Measurements from ENCODE around the gene THSD4.

Gene THSD4

DNA sequence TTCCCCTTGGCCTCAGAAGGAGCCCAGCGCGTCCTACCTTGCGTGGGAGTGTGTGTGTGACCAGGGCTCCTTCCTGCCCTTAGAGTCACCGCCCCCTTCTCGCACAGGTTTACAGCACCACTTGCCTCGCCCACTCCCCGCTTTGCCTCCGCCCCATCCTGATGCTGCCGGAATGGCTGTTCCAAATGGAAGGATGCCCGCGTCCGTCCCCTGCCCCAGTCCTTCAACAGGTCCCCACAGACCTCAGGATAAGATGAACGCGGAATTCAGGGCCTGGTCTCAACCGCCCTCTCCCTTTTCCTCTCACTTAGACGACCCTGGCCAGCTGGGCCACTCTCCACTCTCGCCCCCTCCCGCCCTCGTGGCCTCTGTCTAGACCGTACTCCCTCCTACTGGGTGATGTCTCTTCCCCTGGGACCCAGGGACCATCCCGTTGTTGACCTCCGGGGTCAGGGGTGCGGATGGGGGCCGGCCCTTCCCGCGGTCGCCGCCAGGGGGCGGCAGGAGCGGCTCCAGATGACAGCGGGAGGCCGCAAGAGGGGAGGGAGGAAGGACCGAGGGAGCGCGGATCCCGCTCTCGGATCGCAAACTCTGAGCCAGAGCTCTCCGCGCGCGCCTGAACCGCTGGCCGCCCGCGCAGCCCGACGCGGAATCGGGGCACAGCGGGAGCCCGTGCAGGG is at the start of gene THSD4:
TSS of gene THSD4 (plus strand) at position 585 of the 680 bp plus-strand sequence.
- peak; percentile 0 to 2 for DNase-seq (ENCODE audit: low read depth in 2 of 2)

DNA sequence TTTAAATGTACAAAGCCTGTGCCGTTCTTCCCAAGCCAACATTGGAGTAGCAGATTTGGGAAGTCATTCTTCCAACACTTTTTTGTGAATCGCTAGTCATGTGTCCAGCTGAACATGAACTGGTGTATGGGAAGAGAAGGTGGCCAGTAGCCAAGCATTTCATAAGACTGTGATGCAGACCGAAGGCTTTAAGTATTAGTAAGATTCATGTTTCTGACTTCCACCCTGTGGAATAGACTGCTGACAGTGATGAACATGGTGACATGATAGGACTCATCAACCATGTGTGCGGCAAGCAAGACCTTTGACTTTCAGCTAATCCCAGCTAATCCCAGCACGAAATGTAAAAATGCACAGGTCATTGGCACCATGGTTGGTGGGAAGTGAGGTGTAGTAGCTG is 48.3 kb upstream of the THSD4 start:
- DNase-seq (ENCODE audit: low read depth in 2 of 2): no peak

DNA sequence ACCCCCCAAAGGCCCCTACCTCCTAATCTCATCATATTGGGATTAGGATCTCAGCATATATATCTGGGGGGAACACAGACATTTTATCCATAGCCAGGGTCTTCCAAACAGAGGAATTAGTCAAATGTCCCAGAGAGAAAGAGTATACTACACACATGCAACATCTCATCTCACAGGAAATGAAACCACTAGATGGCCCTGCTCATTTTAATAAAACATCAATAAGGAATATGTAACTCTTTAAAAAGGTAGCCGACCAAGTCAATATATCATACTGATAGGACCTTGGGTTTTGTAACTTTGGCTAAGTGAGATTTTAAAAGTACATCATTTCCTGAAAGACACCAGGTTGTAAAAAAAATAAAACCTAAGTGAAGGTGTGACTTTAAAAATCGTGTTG is 45.6 kb upstream of the THSD4 start:
- no peak for DNase-seq (ENCODE audit: low read depth in 2 of 2)

DNA sequence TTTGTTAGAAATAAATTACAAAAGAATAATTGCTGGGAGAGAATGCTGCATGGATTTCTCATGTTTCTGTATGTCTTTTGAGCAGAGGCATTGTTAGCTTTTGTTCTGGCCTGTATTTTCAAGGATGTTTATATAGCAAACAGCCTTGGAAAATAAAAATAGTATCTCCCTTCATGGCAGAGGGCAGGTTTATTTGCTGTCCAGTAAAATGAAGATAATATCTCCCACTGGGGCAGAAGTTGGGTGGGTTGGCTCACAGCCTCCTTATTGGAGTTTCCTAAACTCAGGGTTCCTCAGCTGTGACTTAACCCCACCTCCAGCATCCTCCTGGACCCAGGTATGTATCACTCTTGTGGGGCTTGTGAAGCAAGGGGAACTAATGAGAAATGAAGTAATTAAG is 43.7 kb upstream of the THSD4 start:
- DNase-seq (ENCODE audit: low read depth in 2 of 2): no peak

DNA sequence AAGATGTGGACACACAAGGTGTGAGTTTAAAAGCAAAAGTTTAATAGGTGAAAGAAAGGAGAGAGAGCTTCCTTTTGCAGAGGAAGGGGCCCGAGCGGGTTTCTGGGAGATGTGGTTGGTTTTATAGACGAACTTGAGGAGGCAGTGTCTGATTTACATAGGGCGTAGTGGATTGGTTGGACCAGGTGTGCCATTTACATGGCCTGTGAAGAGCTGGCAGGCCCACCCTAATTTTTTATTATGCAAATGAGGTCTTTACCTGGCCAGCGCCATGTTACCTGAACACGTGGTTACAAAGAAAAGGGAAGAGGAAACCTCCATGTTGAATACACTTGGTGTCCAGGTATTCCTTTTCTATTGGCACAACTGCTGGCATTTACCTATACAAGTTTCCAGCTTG is 42.8 kb upstream of the THSD4 start:
- no peak for DNase-seq (ENCODE audit: low read depth in 2 of 2)

DNA sequence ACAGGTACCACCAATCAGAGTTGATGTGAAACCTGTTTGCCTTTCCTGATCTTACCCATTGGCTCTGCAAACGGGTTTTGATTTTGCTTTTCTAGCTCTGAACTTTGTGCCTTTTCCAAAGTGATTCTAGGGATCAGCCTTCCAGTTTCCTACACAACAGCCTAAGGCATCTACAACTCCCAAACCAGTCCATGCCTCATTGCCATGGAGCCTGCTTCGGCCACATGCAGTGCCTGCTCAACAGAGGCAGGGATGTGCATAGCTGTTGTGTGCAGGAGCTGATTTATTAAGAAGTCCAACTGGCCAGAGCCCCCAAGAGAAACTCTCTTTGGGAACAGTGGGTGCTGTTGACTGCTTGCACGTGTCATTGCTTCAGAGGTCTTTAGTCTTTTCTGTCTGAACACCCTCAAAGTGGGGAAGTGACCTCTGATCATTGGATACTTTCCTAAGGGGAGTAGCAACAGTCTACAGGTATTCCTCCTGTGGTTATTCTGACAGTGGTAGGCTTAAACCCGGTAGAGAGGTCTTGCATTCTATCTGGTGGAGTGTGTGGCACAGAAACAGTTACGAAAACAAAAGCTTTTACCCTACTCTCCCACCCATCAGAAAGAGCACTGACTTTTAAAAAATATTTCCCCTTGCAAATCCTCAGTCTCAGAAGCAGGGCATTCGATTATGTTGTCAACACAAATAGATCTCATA is 36.6 kb upstream of the THSD4 start:
- no peak for DNase-seq (ENCODE audit: low read depth in 2 of 2)

DNA sequence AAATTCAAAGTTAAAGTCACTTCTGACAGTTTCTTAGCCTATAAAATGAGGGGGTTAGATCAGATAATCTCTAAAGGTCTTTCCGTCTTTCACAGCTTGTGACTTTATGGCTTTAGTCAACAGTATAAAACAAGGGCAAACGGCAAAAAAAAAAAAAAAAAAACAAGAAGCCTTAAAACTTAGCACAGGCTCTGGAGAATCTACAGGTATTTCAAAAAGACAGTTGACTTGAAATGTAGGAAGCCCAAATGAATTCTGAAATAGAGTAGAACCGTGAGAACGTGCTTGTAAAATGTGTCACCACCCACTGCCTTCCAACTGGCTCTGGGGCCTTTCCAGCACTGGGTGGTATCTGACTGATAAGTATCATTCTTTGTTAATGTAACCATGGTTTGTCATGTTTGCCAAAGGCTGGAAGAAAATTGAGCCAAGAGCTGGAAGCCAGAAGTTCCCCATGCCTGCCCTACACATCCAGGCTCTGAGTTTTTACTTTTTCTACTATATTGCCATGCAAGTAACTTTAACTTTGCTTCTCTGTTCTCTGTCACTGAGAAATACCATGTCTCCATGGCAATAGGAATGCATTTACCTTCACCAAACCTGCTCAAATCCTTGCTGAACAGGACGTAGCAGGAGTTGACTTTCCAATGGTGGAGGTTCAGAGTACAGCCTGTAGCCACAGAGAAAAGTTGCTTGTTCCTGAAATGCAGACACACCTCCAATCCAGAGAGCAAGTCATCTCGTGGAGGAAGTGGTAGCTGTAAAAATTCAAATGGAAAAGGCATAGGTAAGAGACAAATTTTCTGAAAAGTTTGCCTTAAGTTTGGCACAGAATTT is 35.8 kb upstream of the THSD4 start:
- no peak for DNase-seq (ENCODE audit: low read depth in 2 of 2)

DNA sequence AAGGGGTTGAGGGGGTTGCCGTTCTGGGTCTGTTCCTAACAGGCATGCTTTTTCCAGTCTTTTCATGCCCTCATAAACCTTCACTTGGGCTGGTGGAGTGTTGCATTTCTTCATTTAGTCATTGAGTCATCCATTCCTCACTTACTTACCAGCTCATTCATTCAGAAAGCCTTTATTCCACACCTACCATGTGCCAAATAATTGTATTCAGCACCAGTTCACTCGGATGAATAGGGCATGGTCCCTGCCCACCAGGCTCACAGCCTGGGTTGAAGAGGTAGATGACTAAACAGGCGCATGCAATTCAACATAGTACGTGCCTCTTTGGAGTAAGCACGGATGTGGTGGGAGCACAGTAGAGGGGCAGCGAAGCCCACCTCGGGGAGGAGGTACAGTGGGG is 35.1 kb upstream of the THSD4 start:
- DNase-seq (ENCODE audit: low read depth in 2 of 2): no peak

DNA sequence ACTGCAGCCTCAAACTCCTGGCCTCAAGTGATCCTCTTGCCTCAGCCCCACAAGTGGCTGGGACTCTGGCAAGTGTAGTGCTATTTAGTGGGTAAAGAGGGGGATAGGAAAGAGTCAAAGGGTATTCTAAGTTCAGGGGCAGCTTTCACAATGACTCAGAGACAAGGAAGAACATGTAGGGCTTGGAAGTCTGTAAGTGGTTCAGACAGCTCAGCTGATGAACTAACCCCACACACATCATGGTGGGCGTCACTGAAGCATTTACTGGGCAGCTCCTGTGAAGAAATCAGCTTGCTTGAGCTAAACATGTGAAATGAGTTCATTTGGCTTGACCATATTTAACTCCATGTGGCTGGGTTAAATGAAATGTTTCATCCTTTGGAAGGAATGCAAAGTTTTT is 34.6 kb upstream of the THSD4 start:
- no peak for DNase-seq (ENCODE audit: low read depth in 2 of 2)

DNA sequence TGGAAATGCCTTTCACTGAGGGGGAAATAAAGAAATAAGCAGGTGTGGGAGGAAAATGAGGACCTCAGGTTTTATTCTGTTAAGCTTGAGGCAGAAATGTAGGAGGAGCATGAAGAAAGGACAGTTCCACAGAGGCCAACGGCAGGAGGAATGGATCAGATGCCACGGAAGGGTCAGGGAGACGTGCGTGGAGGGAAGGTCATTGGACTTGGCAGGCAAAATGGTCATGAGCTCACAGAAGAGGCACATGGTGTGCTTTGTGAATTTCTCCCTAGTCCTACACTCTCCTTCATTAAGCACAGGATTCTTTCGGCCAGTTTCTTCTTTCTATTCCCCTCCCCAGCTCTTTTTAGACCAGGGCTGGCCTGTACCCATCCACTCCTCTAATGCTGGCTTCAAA is 32.5 kb upstream of the THSD4 start:
- no peak for DNase-seq (ENCODE audit: low read depth in 2 of 2)

DNA sequence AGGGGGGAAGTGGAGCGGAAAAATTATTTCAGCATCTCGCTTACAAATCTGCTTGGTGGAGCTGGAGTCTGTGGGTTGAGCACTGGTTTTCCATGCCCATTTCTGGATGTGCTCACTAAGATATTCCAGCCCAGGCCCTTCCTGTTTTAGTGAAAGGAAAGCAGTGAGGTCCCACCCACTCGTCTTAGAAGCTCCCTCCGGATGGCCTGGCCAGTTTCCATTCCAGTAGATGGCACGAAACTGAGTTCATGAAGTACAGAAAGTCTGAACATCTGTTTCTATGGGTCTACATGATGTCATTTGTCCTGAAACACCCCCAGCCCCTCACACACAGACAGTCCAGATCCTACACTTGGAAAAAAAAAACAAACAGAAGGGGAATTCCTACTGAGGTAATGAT is 31.9 kb upstream of the THSD4 start:
- no peak for DNase-seq (ENCODE audit: low read depth in 2 of 2)

DNA sequence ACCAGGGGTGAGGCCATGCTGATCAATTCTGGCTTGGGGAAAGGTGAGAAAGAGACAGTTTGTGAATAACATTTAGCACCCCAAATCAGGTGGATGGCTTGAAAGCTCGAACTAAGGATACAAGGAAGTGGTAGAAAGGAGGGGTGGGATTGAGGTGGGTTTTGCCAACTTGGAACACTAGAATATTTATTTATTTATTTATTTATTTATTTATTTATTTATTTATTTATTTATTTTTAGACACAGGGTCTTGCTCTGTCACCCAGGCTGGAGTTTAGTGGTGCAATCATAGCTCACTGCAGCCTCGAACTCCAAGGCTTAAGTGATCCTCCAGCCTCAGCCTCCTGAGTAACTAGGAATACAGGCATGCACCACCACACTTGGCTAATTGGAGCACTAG is 31.0 kb upstream of the THSD4 start:
- DNase-seq (ENCODE audit: low read depth in 2 of 2): no peak

DNA sequence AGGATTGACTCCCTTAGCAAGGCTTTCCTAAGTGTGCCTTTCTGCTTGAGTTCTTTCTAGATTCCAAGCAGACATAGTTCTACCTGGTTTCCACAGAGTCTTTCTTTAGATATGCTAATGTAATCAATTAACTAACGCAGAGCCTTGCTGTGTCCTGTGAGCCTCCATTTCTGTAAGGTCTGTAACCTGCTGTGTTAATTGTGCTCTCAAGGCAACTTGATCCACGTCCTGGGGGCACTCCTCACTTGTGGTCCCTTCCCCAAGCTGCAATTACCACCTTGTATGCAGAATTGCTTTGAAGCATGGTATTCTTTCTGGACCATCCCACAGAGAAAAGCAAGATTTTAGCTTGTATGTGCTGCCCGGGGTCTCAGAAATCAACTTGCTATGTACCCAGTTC is 29.5 kb upstream of the THSD4 start:
- DNase-seq (ENCODE audit: low read depth in 2 of 2): no peak

DNA sequence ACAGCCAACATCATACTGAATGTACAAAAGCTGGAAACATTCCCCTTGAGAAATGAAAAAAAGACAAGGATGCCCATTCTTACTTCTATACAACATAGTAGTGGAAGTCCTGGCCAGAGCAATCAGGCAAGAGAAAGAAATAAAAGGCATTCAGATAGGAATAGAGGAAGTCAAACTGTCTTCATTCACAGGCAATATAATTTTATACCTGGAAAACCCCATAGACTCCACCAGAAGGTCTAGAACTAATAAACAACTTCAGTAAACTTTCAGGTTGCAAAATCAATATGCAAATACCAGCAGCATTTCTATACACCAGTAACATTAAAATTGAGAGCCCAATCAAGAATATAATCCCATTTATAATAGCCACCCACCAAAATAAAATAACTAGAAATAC is 27.1 kb upstream of the THSD4 start:
- DNase-seq (ENCODE audit: low read depth in 2 of 2): no peak

DNA sequence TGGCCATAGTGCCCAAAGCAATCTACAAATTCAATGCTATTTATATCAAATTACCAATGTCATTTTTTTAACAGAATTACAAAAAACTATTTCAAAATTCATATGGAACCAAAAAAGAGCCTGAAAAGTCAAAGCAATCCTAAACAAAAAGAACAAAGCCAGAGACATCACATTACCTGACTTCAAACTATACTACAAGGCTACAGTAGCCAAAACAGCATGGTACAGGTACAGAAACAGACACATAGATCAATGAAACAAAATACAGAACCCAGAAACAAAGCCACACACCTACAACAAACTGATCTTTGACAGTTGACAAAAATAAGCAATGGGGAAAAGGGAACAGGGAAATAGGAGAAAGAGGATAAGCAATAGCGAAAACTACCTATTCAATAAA is 26.6 kb upstream of the THSD4 start:
- DNase-seq (ENCODE audit: low read depth in 2 of 2): no peak

DNA sequence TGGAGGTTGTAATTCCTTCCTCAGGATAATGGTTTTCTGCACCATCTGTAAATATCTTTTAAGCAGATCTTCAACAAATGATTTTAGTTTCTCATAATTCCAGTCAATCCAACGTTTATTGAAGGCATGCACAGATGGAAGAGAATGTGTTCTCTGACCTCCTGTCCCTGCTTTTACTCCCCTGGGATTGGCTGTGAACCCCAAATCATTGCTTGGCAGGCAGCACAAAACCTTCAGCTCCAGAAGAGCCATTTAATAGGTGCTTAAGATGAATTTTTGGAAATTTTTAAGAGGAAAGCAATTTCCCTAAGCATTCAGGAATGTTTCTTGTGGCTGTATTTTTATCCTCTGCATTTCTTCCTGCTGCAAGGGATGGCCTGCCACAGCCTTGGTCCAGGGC is 25.5 kb upstream of the THSD4 start:
- no peak for DNase-seq (ENCODE audit: low read depth in 2 of 2)

DNA sequence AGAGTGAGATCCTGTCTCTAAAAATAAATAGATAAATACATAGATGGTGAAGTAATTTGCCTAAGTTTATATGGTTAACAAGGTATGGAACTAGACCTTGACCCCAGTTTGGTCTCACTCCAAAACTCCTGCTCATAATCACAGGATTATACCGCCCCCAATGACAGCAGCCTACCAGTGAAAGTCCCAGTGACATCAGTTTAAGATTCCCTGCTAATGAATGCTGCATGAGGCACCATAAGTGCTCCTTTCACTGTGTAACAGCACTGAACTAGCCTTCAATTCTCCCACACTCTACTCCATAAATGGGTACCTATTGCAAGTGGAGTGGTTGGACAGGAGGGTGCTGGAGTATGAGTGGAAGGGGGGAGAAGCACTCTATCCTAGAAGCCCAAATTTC is 23.7 kb upstream of the THSD4 start:
- no peak for DNase-seq (ENCODE audit: low read depth in 2 of 2)

DNA sequence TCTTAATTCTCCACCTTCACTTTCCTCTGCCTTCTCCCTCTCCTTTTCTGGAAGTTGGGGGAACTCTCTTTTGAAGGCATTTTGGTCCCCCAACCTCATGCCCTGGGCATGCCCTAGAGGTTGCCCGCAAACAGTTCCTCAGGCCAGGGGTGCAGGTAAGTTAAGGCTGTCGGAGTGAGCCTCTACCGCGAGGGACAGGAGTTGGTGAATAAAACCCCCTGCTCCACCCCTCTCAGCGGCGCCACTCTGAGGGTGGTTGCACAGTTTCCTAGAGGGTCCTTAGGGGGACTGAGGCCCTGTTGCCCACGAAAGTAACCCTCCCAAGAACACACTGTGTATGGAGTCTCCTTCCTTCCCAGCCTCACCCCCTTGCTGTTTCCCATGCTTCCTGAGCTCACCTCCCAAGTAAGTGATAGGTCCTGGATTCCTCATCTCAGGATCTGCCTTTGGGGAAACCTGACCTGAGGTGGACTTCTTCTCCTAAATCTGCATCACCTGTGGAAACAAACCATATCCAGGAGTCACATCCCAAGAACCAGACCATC is 23.1 kb upstream of the THSD4 start:
- no peak for DNase-seq (ENCODE audit: low read depth in 2 of 2)

DNA sequence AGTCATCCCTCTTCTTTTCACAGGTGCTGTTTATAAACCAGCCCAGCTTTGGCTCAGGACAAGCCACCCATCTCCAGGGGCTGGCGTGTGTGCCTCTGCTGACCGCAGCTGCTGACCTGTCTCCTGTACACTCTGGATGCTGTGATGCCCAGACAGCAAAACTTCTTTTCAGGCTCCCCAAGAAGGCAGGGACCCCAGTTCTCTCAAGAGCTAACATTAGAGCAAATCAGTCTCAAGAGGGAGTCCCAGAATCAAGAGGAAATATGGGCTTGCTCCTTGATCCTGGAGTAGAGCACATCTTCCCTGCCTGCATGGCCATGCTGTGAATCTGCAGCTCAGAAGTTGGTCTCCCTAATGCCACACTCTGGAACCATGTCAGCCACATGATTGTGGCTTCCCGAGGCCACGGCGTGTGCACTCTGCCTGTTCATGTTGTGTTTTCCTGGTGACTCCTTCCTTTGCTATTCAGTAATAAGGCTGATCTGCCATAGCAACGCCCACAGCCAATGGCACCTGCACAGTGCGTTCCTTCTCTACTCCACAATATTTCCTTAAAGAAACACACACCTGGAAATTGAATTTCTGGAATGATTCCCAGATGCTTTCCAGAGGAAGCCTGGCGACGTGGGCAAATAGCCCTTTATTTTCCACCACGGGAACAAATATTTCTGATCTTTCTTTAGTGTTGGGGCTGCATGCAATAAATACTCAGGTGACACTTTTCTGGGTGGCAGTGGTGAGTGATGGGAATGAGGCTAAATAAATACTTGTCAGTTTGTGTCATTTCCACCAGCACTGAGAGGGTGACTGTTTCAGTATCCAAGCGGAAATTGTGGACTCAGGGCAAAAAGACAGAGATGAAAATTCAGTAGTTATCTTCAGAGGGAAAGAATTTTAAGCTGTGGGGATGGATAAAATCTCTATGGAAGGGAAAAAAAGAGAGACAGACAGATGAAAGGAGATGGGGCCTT is 21.9 kb upstream of the THSD4 start:
- DNase-seq (ENCODE audit: low read depth in 2 of 2): no peak

DNA sequence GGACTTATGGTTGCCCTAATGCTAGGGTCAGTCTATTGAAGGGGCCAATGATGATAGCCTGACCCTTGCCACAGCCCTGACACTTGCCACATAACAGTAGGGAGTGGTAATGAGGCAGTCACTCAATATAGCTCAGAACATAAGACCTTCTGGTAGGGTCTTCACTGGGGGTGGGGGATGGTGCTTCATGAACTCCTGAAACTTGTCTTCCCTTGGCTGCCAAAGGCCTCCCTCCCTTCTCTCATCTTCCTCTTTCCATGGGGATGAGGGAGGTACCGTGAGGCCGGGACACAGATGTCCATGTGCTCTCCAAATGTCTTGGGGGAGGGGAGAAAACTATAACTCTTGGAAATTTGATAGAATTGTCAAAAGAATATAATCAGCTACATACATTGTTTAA is 21.1 kb upstream of the THSD4 start:
- DNase-seq (ENCODE audit: low read depth in 2 of 2): no peak

DNA sequence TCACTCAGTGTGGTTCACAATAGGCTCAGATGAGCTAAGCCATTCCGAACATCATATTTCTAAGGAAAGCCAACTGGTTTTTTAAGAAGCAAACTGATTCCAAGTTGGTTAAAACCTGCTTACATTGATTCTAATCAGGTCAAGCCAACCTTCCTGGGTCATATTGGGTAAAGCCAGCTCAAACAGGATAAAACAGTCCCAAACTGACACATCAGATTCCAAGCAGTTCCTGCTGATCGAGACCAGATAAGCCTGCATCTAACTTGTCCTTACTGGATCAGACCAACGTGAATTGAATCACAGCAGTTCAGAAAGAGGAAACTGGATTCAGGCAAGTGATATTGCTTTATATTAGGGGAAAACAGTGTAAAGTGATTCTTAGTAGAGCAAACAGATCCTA is 18.6 kb upstream of the THSD4 start:
- DNase-seq (ENCODE audit: low read depth in 2 of 2): no peak
